Body of pancreas (tissue), 4 donors: ENCODE data around the gene KCNMB1.

ENCODE experiments used
- CTCF ChIP-seq, 7 experiments: fragments of 450-650 bp in 4 of 7; fragments of 200-600 bp in 3 of 7; sonication (generic) in 3 of 7; IDR thresholded peaks; one replicate each; pipeline ENCODE4 v1.5.1; 2016 to 2019; ENCODE audit warnings: antibody characterized with exemption in 7 of 7
- POLR2A ChIP-seq, 3 donors: fragments of 450-650 bp; IDR thresholded peaks; one replicate each; pipeline ENCODE4 v1.6.1; 2016; ENCODE audit warnings: antibody characterized with exemption in 3 of 3, mild to moderate bottlenecking in 2 of 3

DNA sequence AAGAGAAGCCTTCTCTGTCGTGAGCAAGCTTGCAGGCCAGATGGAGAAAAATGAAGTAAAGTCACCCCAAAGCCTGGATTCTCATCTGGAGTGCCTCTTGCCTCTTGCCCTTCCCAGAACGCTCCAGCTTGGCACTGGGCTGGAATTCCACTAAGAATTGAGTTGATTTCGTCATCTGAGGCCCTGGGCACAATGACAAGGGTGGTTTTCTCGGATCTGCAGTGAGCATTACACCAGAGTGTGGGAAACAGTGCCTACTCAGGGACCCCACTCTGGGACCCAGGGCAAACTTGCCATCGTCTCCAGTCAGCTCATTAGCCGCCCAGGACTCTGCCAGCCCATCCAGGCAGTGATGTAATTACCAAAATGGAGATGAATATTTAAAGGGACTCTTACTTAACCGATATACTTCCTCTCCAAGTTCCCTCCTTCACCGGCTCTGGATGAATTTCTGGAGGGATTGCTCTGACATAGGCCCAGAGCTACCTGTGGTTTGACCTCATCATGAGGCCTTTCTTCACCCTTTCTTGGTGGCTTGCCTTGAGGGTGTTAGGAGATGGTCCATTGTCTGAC lies 46.9 kb downstream of the KCNMB1 start:
- no peak for TF ChIP-seq CTCF (IDR thresholded peaks at IDR 0.05)
- no peak for TF ChIP-seq POLR2A (IDR thresholded peaks at IDR 0.05)
